ENCODE data around the gene SLC7A7. TPM values are rescaled to one million over a fixed set of nuclear protein-coding genes. Genes with fewer than 3 reads are reported as not detected.
A peak's percentile ranks its signal among the peaks of the same experiment; 100 is the strongest.
"Not testable (repeated sequence)": the region's sequence is repeated elsewhere in the genome, so short reads cannot be mapped to it uniquely, and the experiment has no call there.

SLC7A7 gene
- total and polyA plus RNA-seq, 2 donors, result 10.7 to 16.7 TPM

GRCh38 chr14:22829076-22829660, 13.9 kb upstream of the SLC7A7 start:
- Histone ChIP-seq H3K4me3 (ENCODE audit: low read length in 2 of 2) (peak overlapping the region; percentile 84 to 89), H3K4me1 (ENCODE audit: control insufficient read depth in 2 of 2, insufficient read depth in 2 of 2, low read length in 2 of 2) (peaks cover 13 to 30% of the 10 kb centered on the region in 2 donors), H3K27ac (ENCODE audit: low read depth in 1 of 2, low read length in 1 of 2) (peak overlapping the region; percentile 84 to 93), H3K36me3 (ENCODE audit: control insufficient read depth in 2 of 2, insufficient read depth in 2 of 2, low read length in 1 of 2) (peaks cover 9 to 22% of the 10 kb centered on the region in 2 donors)
- 89% methylated on average over 12 of the region's 12 CpGs for WGBS
- not testable (repeated sequence) for DNase-seq (ENCODE audit: low read depth in 6 of 9, low spot score in 9 of 9); H3K27me3 ChIP-seq (ENCODE audit: control insufficient read depth in 2 of 2, insufficient read depth in 1 of 2, low read length in 1 of 2); H3K9me3 ChIP-seq (ENCODE audit: control insufficient read depth in 2 of 2, insufficient read depth in 1 of 2, low read length in 1 of 2)

GRCh38 chr14:22824711-22825359, 9.6 kb upstream of the SLC7A7 start:
- H3K9me3 ChIP-seq (ENCODE audit: control insufficient read depth in 2 of 2, insufficient read depth in 1 of 2, low read length in 1 of 2), result no peaks in the 10 kb centered on the region
- peak in 4 of 9 donors; percentile 50 to 77 (median 58) for DNase-seq (ENCODE audit: low read depth in 6 of 9, low spot score in 9 of 9)
- no peak overlapping the region for H3K4me3 ChIP-seq (ENCODE audit: low read length in 2 of 2)
- 12% methylated on average over 8 of the region's 8 CpGs for WGBS
- H3K4me1 ChIP-seq (ENCODE audit: control insufficient read depth in 2 of 2, insufficient read depth in 2 of 2, low read length in 2 of 2), result peaks cover 9 to 40% of the 10 kb centered on the region in 2 donors
- peaks cover 3 to 34% of the 10 kb centered on the region in 2 donors for H3K27me3 ChIP-seq (ENCODE audit: control insufficient read depth in 2 of 2, insufficient read depth in 1 of 2, low read length in 1 of 2)
- no peaks in the 10 kb centered on the region for H3K36me3 ChIP-seq (ENCODE audit: control insufficient read depth in 2 of 2, insufficient read depth in 2 of 2, low read length in 1 of 2)
- peak overlapping the region; percentile 57 to 81 for H3K27ac ChIP-seq (ENCODE audit: low read depth in 1 of 2, low read length in 1 of 2)

- no peaks in the 10 kb centered on the region for H3K36me3 ChIP-seq (ENCODE audit: control insufficient read depth in 2 of 2, insufficient read depth in 2 of 2, low read length in 1 of 2)
- H3K4me3 ChIP-seq (ENCODE audit: low read length in 2 of 2), result peak overlapping the region; percentile 37 to 51
- DNase-seq (ENCODE audit: low read depth in 6 of 9, low spot score in 9 of 9), result peak in 5 of 9 donors; percentile 56 to 83 (median 71)
- WGBS, result 1% methylated on average over 34 of the region's 34 CpGs
- peaks cover 3 to 47% of the 10 kb centered on the region in 2 donors for H3K27me3 ChIP-seq (ENCODE audit: control insufficient read depth in 2 of 2, insufficient read depth in 1 of 2, low read length in 1 of 2)
- no peaks in the 10 kb centered on the region for H3K9me3 ChIP-seq (ENCODE audit: control insufficient read depth in 2 of 2, insufficient read depth in 1 of 2, low read length in 1 of 2)
- H3K4me1 ChIP-seq (ENCODE audit: control insufficient read depth in 2 of 2, insufficient read depth in 2 of 2, low read length in 2 of 2), result peaks cover 5 to 45% of the 10 kb centered on the region in 2 donors
- H3K27ac ChIP-seq (ENCODE audit: low read depth in 1 of 2, low read length in 1 of 2), result peak overlapping the region; percentile 6 to 19
These were observed 7.4 kb upstream of the SLC7A7 start for GRCh38 chr14:22822571-22823098.

GRCh38 chr14:22822016-22822570, 6.9 kb upstream of the SLC7A7 start:
- Histone ChIP-seq H3K27me3 (ENCODE audit: control insufficient read depth in 2 of 2, insufficient read depth in 1 of 2, low read length in 1 of 2) (peaks cover 3 to 47% of the 10 kb centered on the region in 2 donors), H3K4me1 (ENCODE audit: control insufficient read depth in 2 of 2, insufficient read depth in 2 of 2, low read length in 2 of 2) (peaks cover 5 to 45% of the 10 kb centered on the region in 2 donors), H3K36me3 (ENCODE audit: control insufficient read depth in 2 of 2, insufficient read depth in 2 of 2, low read length in 1 of 2) (no peaks in the 10 kb centered on the region), H3K9me3 (ENCODE audit: control insufficient read depth in 2 of 2, insufficient read depth in 1 of 2, low read length in 1 of 2) (no peaks in the 10 kb centered on the region), H3K4me3 (ENCODE audit: low read length in 2 of 2) (peak overlapping the region; percentile 37 to 51), H3K27ac (ENCODE audit: low read depth in 1 of 2, low read length in 1 of 2) (peak overlapping the region; percentile 6 to 19)
- DNase-seq (ENCODE audit: low read depth in 6 of 9, low spot score in 9 of 9), result no peak
- WGBS, result 73% methylated on average over 32 of the region's 32 CpGs

- H3K9me3 ChIP-seq (ENCODE audit: control insufficient read depth in 2 of 2, insufficient read depth in 1 of 2, low read length in 1 of 2), result no peaks in the 10 kb centered on the region
- DNase-seq (ENCODE audit: low read depth in 6 of 9, low spot score in 9 of 9), result no peak
- peaks cover 5 to 45% of the 10 kb centered on the region in 2 donors for H3K4me1 ChIP-seq (ENCODE audit: control insufficient read depth in 2 of 2, insufficient read depth in 2 of 2, low read length in 2 of 2)
- H3K36me3 ChIP-seq (ENCODE audit: control insufficient read depth in 2 of 2, insufficient read depth in 2 of 2, low read length in 1 of 2), result no peaks in the 10 kb centered on the region
- WGBS, result 95% methylated on average over 24 of the region's 24 CpGs
- no peak overlapping the region for H3K27ac ChIP-seq (ENCODE audit: low read depth in 1 of 2, low read length in 1 of 2)
- H3K4me3 ChIP-seq (ENCODE audit: low read length in 2 of 2), result no peak overlapping the region
- H3K27me3 ChIP-seq (ENCODE audit: control insufficient read depth in 2 of 2, insufficient read depth in 1 of 2, low read length in 1 of 2), result peaks cover 3 to 47% of the 10 kb centered on the region in 2 donors
These were observed 6.2 kb upstream of the SLC7A7 start for GRCh38 chr14:22821193-22822015.

GRCh38 chr14:22820731-22821130, 5.5 kb upstream of the SLC7A7 start:
- no peak for DNase-seq (ENCODE audit: low read depth in 6 of 9, low spot score in 9 of 9)
- H3K4me1 ChIP-seq (ENCODE audit: control insufficient read depth in 2 of 2, insufficient read depth in 2 of 2, low read length in 2 of 2), result peaks cover 6 to 48% of the 10 kb centered on the region in 2 donors
- H3K9me3 ChIP-seq (ENCODE audit: control insufficient read depth in 2 of 2, insufficient read depth in 1 of 2, low read length in 1 of 2), result no peaks in the 10 kb centered on the region
- H3K27me3 ChIP-seq (ENCODE audit: control insufficient read depth in 2 of 2, insufficient read depth in 1 of 2, low read length in 1 of 2), result peaks cover 3 to 47% of the 10 kb centered on the region in 2 donors
- no peak overlapping the region for H3K27ac ChIP-seq (ENCODE audit: low read depth in 1 of 2, low read length in 1 of 2)
- no peak overlapping the region for H3K4me3 ChIP-seq (ENCODE audit: low read length in 2 of 2)
- WGBS, result 96% methylated on average over 1 of the region's 1 CpG
- no peaks in the 10 kb centered on the region for H3K36me3 ChIP-seq (ENCODE audit: control insufficient read depth in 2 of 2, insufficient read depth in 2 of 2, low read length in 1 of 2)

GRCh38 chr14:22819151-22819988, 4.1 kb upstream of the SLC7A7 start:
- peak in 1 of 9 donors; percentile 47 for DNase-seq (ENCODE audit: low read depth in 6 of 9, low spot score in 9 of 9)
- Histone ChIP-seq H3K36me3 (ENCODE audit: control insufficient read depth in 2 of 2, insufficient read depth in 2 of 2, low read length in 1 of 2) (no peaks in the 10 kb centered on the region), H3K27me3 (ENCODE audit: control insufficient read depth in 2 of 2, insufficient read depth in 1 of 2, low read length in 1 of 2) (peaks cover 3 to 47% of the 10 kb centered on the region in 2 donors), H3K9me3 (ENCODE audit: control insufficient read depth in 2 of 2, insufficient read depth in 1 of 2, low read length in 1 of 2) (no peaks in the 10 kb centered on the region), H3K4me3 (ENCODE audit: low read length in 2 of 2) (no peak overlapping the region), H3K4me1 (ENCODE audit: control insufficient read depth in 2 of 2, insufficient read depth in 2 of 2, low read length in 2 of 2) (peaks cover 9 to 47% of the 10 kb centered on the region in 2 donors), H3K27ac (ENCODE audit: low read depth in 1 of 2, low read length in 1 of 2) (peak overlapping the region in 1 of 2 donors; percentile 38)
- WGBS, result 16% methylated on average over 10 of the region's 10 CpGs

- DNase-seq (ENCODE audit: low read depth in 6 of 9, low spot score in 9 of 9), result no peak
- Histone ChIP-seq H3K27me3 (ENCODE audit: control insufficient read depth in 2 of 2, insufficient read depth in 1 of 2, low read length in 1 of 2) (peaks cover 0 to 11% of the 10 kb centered on the region in 2 donors), H3K9me3 (ENCODE audit: control insufficient read depth in 2 of 2, insufficient read depth in 1 of 2, low read length in 1 of 2) (no peaks in the 10 kb centered on the region), H3K4me1 (ENCODE audit: control insufficient read depth in 2 of 2, insufficient read depth in 2 of 2, low read length in 2 of 2) (peaks cover 7 to 24% of the 10 kb centered on the region in 2 donors), H3K4me3 (ENCODE audit: low read length in 2 of 2) (no peak overlapping the region), H3K36me3 (ENCODE audit: control insufficient read depth in 2 of 2, insufficient read depth in 2 of 2, low read length in 1 of 2) (no peaks in the 10 kb centered on the region), H3K27ac (ENCODE audit: low read depth in 1 of 2, low read length in 1 of 2) (no peak overlapping the region)
- 94% methylated on average over 7 of the region's 7 CpGs for WGBS
These were observed 862 bp downstream of the SLC7A7 start for GRCh38 chr14:22814373-22814772.
